ENCODE data around the gene MFSD6.

- TF ChIP-seq, protein P1, sequence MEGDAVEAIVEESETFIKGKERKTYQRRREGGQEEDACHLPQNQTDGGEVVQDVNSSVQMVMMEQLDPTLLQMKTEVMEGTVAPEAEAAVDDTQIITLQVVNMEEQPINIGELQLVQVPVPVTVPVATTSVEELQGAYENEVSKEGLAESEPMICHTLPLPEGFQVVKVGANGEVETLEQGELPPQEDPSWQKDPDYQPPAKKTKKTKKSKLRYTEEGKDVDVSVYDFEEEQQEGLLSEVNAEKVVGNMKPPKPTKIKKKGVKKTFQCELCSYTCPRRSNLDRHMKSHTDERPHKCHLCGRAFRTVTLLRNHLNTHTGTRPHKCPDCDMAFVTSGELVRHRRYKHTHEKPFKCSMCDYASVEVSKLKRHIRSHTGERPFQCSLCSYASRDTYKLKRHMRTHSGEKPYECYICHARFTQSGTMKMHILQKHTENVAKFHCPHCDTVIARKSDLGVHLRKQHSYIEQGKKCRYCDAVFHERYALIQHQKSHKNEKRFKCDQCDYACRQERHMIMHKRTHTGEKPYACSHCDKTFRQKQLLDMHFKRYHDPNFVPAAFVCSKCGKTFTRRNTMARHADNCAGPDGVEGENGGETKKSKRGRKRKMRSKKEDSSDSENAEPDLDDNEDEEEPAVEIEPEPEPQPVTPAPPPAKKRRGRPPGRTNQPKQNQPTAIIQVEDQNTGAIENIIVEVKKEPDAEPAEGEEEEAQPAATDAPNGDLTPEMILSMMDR (IDR thresholded peaks at IDR 0.05) = no peak
- no peak for TF ChIP-seq POLR2A (IDR thresholded peaks at IDR 0.05)
These were observed 28.7 kb upstream of the MFSD6 start for GRCh38 chr2:190379249-190379964.
